Measurements from ENCODE around the gene GAPDHS.

DNA sequence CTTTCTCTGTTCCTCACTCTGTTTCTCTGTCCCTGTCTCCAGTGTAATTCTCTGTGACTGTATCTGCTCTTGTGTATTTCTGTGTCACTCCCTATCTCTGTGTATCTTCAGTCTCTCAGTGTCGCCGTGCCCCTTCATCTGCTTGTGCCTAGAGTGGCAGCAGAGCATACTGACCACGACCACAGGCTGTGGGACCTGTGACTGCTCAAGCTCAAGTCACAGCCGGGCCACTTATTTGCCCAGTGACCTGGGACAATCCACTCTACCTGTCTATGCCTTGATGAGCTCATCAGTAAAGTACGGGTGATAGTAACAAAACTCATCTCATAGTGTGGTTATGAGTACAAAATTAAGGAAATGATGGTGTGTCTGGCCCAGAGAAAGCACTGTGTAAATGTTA, 20.8 kb downstream of the GAPDHS start:
- no peak for TF ChIP-seq POLR2A (IDR thresholded peaks at IDR 0.05)
- TF ChIP-seq, protein P1, sequence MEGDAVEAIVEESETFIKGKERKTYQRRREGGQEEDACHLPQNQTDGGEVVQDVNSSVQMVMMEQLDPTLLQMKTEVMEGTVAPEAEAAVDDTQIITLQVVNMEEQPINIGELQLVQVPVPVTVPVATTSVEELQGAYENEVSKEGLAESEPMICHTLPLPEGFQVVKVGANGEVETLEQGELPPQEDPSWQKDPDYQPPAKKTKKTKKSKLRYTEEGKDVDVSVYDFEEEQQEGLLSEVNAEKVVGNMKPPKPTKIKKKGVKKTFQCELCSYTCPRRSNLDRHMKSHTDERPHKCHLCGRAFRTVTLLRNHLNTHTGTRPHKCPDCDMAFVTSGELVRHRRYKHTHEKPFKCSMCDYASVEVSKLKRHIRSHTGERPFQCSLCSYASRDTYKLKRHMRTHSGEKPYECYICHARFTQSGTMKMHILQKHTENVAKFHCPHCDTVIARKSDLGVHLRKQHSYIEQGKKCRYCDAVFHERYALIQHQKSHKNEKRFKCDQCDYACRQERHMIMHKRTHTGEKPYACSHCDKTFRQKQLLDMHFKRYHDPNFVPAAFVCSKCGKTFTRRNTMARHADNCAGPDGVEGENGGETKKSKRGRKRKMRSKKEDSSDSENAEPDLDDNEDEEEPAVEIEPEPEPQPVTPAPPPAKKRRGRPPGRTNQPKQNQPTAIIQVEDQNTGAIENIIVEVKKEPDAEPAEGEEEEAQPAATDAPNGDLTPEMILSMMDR (IDR thresholded peaks at IDR 0.05): no peak
